ENCODE data around the gene PCDH9. TPM values are rescaled to one million over a fixed set of nuclear protein-coding genes. Genes with fewer than 3 reads are reported as not detected.

The PCDH9 gene
- total RNA-seq, 1 donor from 2014 or later: 6.8 TPM

GRCh38 chr13:66915596-66916185, 314.4 kb downstream of the PCDH9 start:
- no peak overlapping the region for H3K4me3 ChIP-seq (ENCODE audit: low read length in 3 of 3)
- H3K27me3 ChIP-seq (ENCODE audit: control insufficient read depth in 3 of 3, insufficient read depth in 3 of 3, low read length in 3 of 3): no peaks in the 10 kb centered on the region
- no peaks in the 10 kb centered on the region for H3K36me3 ChIP-seq (ENCODE audit: control insufficient read depth in 3 of 3, insufficient read depth in 3 of 3, low read length in 3 of 3)
- H3K27ac ChIP-seq (ENCODE audit: low read depth, low read length): no peak overlapping the region
- H3K9ac ChIP-seq (ENCODE audit: low read depth in 1 of 3, low read length in 3 of 3): no peak overlapping the region
- H3K4me1 ChIP-seq (ENCODE audit: control insufficient read depth in 3 of 3, insufficient read depth in 3 of 3, low read length in 3 of 3): no peaks in the 10 kb centered on the region
- no peaks in the 10 kb centered on the region for H3K9me3 ChIP-seq (ENCODE audit: control insufficient read depth in 3 of 3, low read length in 3 of 3)

- Histone ChIP-seq H3K27ac (ENCODE audit: low read depth, low read length) (no peak overlapping the region), H3K4me3 (ENCODE audit: low read length in 3 of 3) (no peak overlapping the region), H3K4me1 (ENCODE audit: control insufficient read depth in 3 of 3, insufficient read depth in 3 of 3, low read length in 3 of 3) (no peaks in the 10 kb centered on the region), H3K9ac (ENCODE audit: low read depth in 1 of 3, low read length in 3 of 3) (no peak overlapping the region), H3K9me3 (ENCODE audit: control insufficient read depth in 3 of 3, low read length in 3 of 3) (no peaks in the 10 kb centered on the region), H3K27me3 (ENCODE audit: control insufficient read depth in 3 of 3, insufficient read depth in 3 of 3, low read length in 3 of 3) (no peaks in the 10 kb centered on the region), H3K36me3 (ENCODE audit: control insufficient read depth in 3 of 3, insufficient read depth in 3 of 3, low read length in 3 of 3) (no peaks in the 10 kb centered on the region)
Observed at GRCh38 chr13:66914155-66914554, 316.0 kb downstream of the PCDH9 start.

- H3K9me3 ChIP-seq (ENCODE audit: control insufficient read depth in 3 of 3, low read length in 3 of 3): no peaks in the 10 kb centered on the region
- H3K4me1 ChIP-seq (ENCODE audit: control insufficient read depth in 3 of 3, insufficient read depth in 3 of 3, low read length in 3 of 3): no peaks in the 10 kb centered on the region
- H3K36me3 ChIP-seq (ENCODE audit: control insufficient read depth in 3 of 3, insufficient read depth in 3 of 3, low read length in 3 of 3): no peaks in the 10 kb centered on the region
- no peak overlapping the region for H3K9ac ChIP-seq (ENCODE audit: low read depth in 1 of 3, low read length in 3 of 3)
- no peak overlapping the region for H3K27ac ChIP-seq (ENCODE audit: low read depth, low read length)
- no peaks in the 10 kb centered on the region for H3K27me3 ChIP-seq (ENCODE audit: control insufficient read depth in 3 of 3, insufficient read depth in 3 of 3, low read length in 3 of 3)
- H3K4me3 ChIP-seq (ENCODE audit: low read length in 3 of 3): no peak overlapping the region
Observed at GRCh38 chr13:66911411-66911939, 318.7 kb downstream of the PCDH9 start.

- H3K4me1 ChIP-seq (ENCODE audit: control insufficient read depth in 3 of 3, insufficient read depth in 3 of 3, low read length in 3 of 3): no peaks in the 10 kb centered on the region
- H3K27ac ChIP-seq (ENCODE audit: low read depth, low read length): no peak overlapping the region
- no peaks in the 10 kb centered on the region for H3K36me3 ChIP-seq (ENCODE audit: control insufficient read depth in 3 of 3, insufficient read depth in 3 of 3, low read length in 3 of 3)
- no peaks in the 10 kb centered on the region for H3K27me3 ChIP-seq (ENCODE audit: control insufficient read depth in 3 of 3, insufficient read depth in 3 of 3, low read length in 3 of 3)
- H3K9me3 ChIP-seq (ENCODE audit: control insufficient read depth in 3 of 3, low read length in 3 of 3): no peaks in the 10 kb centered on the region
- no peak overlapping the region for H3K4me3 ChIP-seq (ENCODE audit: low read length in 3 of 3)
- no peak overlapping the region for H3K9ac ChIP-seq (ENCODE audit: low read depth in 1 of 3, low read length in 3 of 3)
Observed at GRCh38 chr13:66899955-66900354, 330.2 kb downstream of the PCDH9 start.

- H3K36me3 ChIP-seq (ENCODE audit: control insufficient read depth in 3 of 3, insufficient read depth in 3 of 3, low read length in 3 of 3): no peaks in the 10 kb centered on the region
- H3K27ac ChIP-seq (ENCODE audit: low read depth, low read length): no peak overlapping the region
- no peak overlapping the region for H3K4me3 ChIP-seq (ENCODE audit: low read length in 3 of 3)
- no peak overlapping the region for H3K9ac ChIP-seq (ENCODE audit: low read depth in 1 of 3, low read length in 3 of 3)
- H3K9me3 ChIP-seq (ENCODE audit: control insufficient read depth in 3 of 3, low read length in 3 of 3): no peaks in the 10 kb centered on the region
- H3K27me3 ChIP-seq (ENCODE audit: control insufficient read depth in 3 of 3, insufficient read depth in 3 of 3, low read length in 3 of 3): no peaks in the 10 kb centered on the region
- no peaks in the 10 kb centered on the region for H3K4me1 ChIP-seq (ENCODE audit: control insufficient read depth in 3 of 3, insufficient read depth in 3 of 3, low read length in 3 of 3)
Observed at GRCh38 chr13:66896933-66897332, 333.2 kb downstream of the PCDH9 start.

GRCh38 chr13:66895780-66896179, 334.4 kb downstream of the PCDH9 start:
- Histone ChIP-seq H3K27ac (ENCODE audit: low read depth, low read length) (no peak overlapping the region), H3K9ac (ENCODE audit: low read depth in 1 of 3, low read length in 3 of 3) (no peak overlapping the region), H3K36me3 (ENCODE audit: control insufficient read depth in 3 of 3, insufficient read depth in 3 of 3, low read length in 3 of 3) (no peaks in the 10 kb centered on the region), H3K4me1 (ENCODE audit: control insufficient read depth in 3 of 3, insufficient read depth in 3 of 3, low read length in 3 of 3) (no peaks in the 10 kb centered on the region), H3K4me3 (ENCODE audit: low read length in 3 of 3) (no peak overlapping the region), H3K9me3 (ENCODE audit: control insufficient read depth in 3 of 3, low read length in 3 of 3) (no peaks in the 10 kb centered on the region), H3K27me3 (ENCODE audit: control insufficient read depth in 3 of 3, insufficient read depth in 3 of 3, low read length in 3 of 3) (no peaks in the 10 kb centered on the region)

GRCh38 chr13:66895320-66895719, 334.8 kb downstream of the PCDH9 start:
- H3K4me3 ChIP-seq (ENCODE audit: low read length in 3 of 3): no peak overlapping the region
- H3K36me3 ChIP-seq (ENCODE audit: control insufficient read depth in 3 of 3, insufficient read depth in 3 of 3, low read length in 3 of 3): no peaks in the 10 kb centered on the region
- H3K27ac ChIP-seq (ENCODE audit: low read depth, low read length): no peak overlapping the region
- H3K4me1 ChIP-seq (ENCODE audit: control insufficient read depth in 3 of 3, insufficient read depth in 3 of 3, low read length in 3 of 3): no peaks in the 10 kb centered on the region
- H3K9ac ChIP-seq (ENCODE audit: low read depth in 1 of 3, low read length in 3 of 3): no peak overlapping the region
- H3K27me3 ChIP-seq (ENCODE audit: control insufficient read depth in 3 of 3, insufficient read depth in 3 of 3, low read length in 3 of 3): no peaks in the 10 kb centered on the region
- no peaks in the 10 kb centered on the region for H3K9me3 ChIP-seq (ENCODE audit: control insufficient read depth in 3 of 3, low read length in 3 of 3)

- Histone ChIP-seq H3K4me1 (ENCODE audit: control insufficient read depth in 3 of 3, insufficient read depth in 3 of 3, low read length in 3 of 3) (no peaks in the 10 kb centered on the region), H3K27me3 (ENCODE audit: control insufficient read depth in 3 of 3, insufficient read depth in 3 of 3, low read length in 3 of 3) (no peaks in the 10 kb centered on the region), H3K9ac (ENCODE audit: low read depth in 1 of 3, low read length in 3 of 3) (no peak overlapping the region), H3K36me3 (ENCODE audit: control insufficient read depth in 3 of 3, insufficient read depth in 3 of 3, low read length in 3 of 3) (no peaks in the 10 kb centered on the region), H3K9me3 (ENCODE audit: control insufficient read depth in 3 of 3, low read length in 3 of 3) (no peaks in the 10 kb centered on the region), H3K4me3 (ENCODE audit: low read length in 3 of 3) (no peak overlapping the region), H3K27ac (ENCODE audit: low read depth, low read length) (no peak overlapping the region)
Observed at GRCh38 chr13:66888698-66889097, 341.4 kb downstream of the PCDH9 start.

- H3K9me3 ChIP-seq (ENCODE audit: control insufficient read depth in 3 of 3, low read length in 3 of 3): no peaks in the 10 kb centered on the region
- no peaks in the 10 kb centered on the region for H3K27me3 ChIP-seq (ENCODE audit: control insufficient read depth in 3 of 3, insufficient read depth in 3 of 3, low read length in 3 of 3)
- H3K9ac ChIP-seq (ENCODE audit: low read depth in 1 of 3, low read length in 3 of 3): no peak overlapping the region
- H3K36me3 ChIP-seq (ENCODE audit: control insufficient read depth in 3 of 3, insufficient read depth in 3 of 3, low read length in 3 of 3): no peaks in the 10 kb centered on the region
- no peaks in the 10 kb centered on the region for H3K4me1 ChIP-seq (ENCODE audit: control insufficient read depth in 3 of 3, insufficient read depth in 3 of 3, low read length in 3 of 3)
- H3K27ac ChIP-seq (ENCODE audit: low read depth, low read length): no peak overlapping the region
- no peak overlapping the region for H3K4me3 ChIP-seq (ENCODE audit: low read length in 3 of 3)
Observed at GRCh38 chr13:66887088-66887487, 343.0 kb downstream of the PCDH9 start.

GRCh38 chr13:66886264-66886663, 343.9 kb downstream of the PCDH9 start:
- H3K4me3 ChIP-seq (ENCODE audit: low read length in 3 of 3): no peak overlapping the region
- no peaks in the 10 kb centered on the region for H3K4me1 ChIP-seq (ENCODE audit: control insufficient read depth in 3 of 3, insufficient read depth in 3 of 3, low read length in 3 of 3)
- no peaks in the 10 kb centered on the region for H3K9me3 ChIP-seq (ENCODE audit: control insufficient read depth in 3 of 3, low read length in 3 of 3)
- no peak overlapping the region for H3K27ac ChIP-seq (ENCODE audit: low read depth, low read length)
- no peaks in the 10 kb centered on the region for H3K27me3 ChIP-seq (ENCODE audit: control insufficient read depth in 3 of 3, insufficient read depth in 3 of 3, low read length in 3 of 3)
- H3K9ac ChIP-seq (ENCODE audit: low read depth in 1 of 3, low read length in 3 of 3): no peak overlapping the region
- no peaks in the 10 kb centered on the region for H3K36me3 ChIP-seq (ENCODE audit: control insufficient read depth in 3 of 3, insufficient read depth in 3 of 3, low read length in 3 of 3)
